ENCODE data around the gene TEX35. TPM values are rescaled to one million over a fixed set of nuclear protein-coding genes. Genes with fewer than 3 reads are reported as not detected.
A peak's percentile ranks its signal among the peaks of the same experiment; 100 is the strongest.

The TEX35 gene
- total RNA-seq, 1 experiment from 2014 or later: not detected

DNA sequence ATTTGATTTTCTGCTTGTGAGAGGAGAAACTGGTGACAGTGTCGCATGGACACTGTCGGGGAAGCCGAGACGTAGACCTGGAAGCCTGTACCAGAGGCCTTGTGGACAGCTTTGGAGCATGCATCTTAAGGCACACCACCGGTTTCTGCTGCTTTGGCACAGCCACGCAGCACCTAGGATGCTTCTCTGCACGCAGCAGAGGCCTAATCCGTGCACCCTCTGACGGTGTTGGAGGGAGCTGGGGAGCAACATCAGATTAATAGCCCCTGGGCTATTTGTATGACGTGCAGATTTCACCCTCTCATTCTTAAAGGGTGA is 30.3 kb downstream of the TEX35 start:
- H3K9me3 ChIP-seq (ENCODE audit: control insufficient read depth in 1 of 2, insufficient read depth in 1 of 2, low read depth in 1 of 2, low read length in 2 of 2): no peaks in the 10 kb centered on the region
- intact Hi-C loops (cut with micrococcal nuclease): loop anchor here (2.0 kb wide), 2 partner anchors 184 to 826 kb away; no protein-coding TSS in a partner anchor
- DNase-seq (ENCODE audit: low read depth, low spot score) (no peak), ATAC-seq (peak; percentile 36)
- peak overlapping the region; percentile 90 for H3K4me2 ChIP-seq (ENCODE audit: low read length)
- H3K79me2 ChIP-seq (ENCODE audit: insufficient read depth, low read length): no peaks in the 10 kb centered on the region
- POLR2A ChIA-PET: interaction anchor here (1.1 to 1.2 kb wide), 2 partner anchors 16 to 460 kb away, joined by 3 read pairs; no protein-coding TSS in a partner anchor
- RAD21 ChIA-PET (ENCODE audit: low non-redundant PET in 1 of 2, low total read pairs in 2 of 2, uncharacterized antibody in 2 of 2, unreplicated experiment in 2 of 2): interaction anchor here (0.7 to 2.3 kb wide), 5 partner anchors 210 to 460 kb away, joined by 3 to 11 read pairs (median 8); no protein-coding TSS in a partner anchor
- no peaks in the 10 kb centered on the region for H3K27me3 ChIP-seq (ENCODE audit: insufficient read depth, low read length)
- peaks cover 12 to 28% of the 10 kb centered on the region in 2 experiments for H3K4me1 ChIP-seq (ENCODE audit: control insufficient read depth in 1 of 2, insufficient read depth in 2 of 2, low read length in 2 of 2)
- TF ChIP-seq ZFX (IDR thresholded peaks at IDR 0.05) (0 out of 2 replicates have a peak, but pooled peaks have one; percentile 1), JUND (IDR thresholded peaks at IDR 0.05) (no peak), RAD21 (IDR thresholded peaks at IDR 0.05; ENCODE audit: low read depth) (no peak)
- H3K9ac ChIP-seq (ENCODE audit: low read length): peak overlapping the region; percentile 69
- H3K36me3 ChIP-seq (ENCODE audit: control insufficient read depth in 1 of 2, insufficient read depth in 2 of 2, low read length in 2 of 2): no peaks in the 10 kb centered on the region
- H3K4me3 ChIP-seq (replicated peaks in 1 of 2; ENCODE audit: low read depth in 1 of 2, low read length in 2 of 2): peak overlapping the region; percentile 61 to 69
- H2AFZ ChIP-seq (ENCODE audit: low read depth, low read length, poor library complexity, severe bottlenecking): peak overlapping the region; percentile 92
- no peaks in the 10 kb centered on the region for H4K20me1 ChIP-seq (ENCODE audit: insufficient read depth)
- peak overlapping the region; percentile 64; the same call in 1 of the 2 replicates for H3K27ac ChIP-seq (ENCODE audit: low read depth, low read length)
- CTCF ChIA-PET: interaction anchor here (0.6 to 2.8 kb wide), 8 partner anchors 9 to 464 kb away, joined by 3 to 26 read pairs (median 3); no protein-coding TSS in a partner anchor
- BruUV-seq (replicated peaks): no TSS peak
- H3K9me2 ChIP-seq (ENCODE audit: insufficient read depth): no peaks in the 10 kb centered on the region

GRCh38 chr1:178544531-178544930 is 31.6 kb downstream of the TEX35 start:
- Histone ChIP-seq H3K27me3 (ENCODE audit: insufficient read depth, low read length) (no peaks in the 10 kb centered on the region), H3K36me3 (ENCODE audit: control insufficient read depth in 1 of 2, insufficient read depth in 2 of 2, low read length in 2 of 2) (no peaks in the 10 kb centered on the region), H3K9me2 (ENCODE audit: insufficient read depth) (no peaks in the 10 kb centered on the region), H3K79me2 (ENCODE audit: insufficient read depth, low read length) (no peaks in the 10 kb centered on the region), H2AFZ (ENCODE audit: low read depth, low read length, poor library complexity, severe bottlenecking) (no peak overlapping the region), H3K4me3 (replicated peaks in 1 of 2; ENCODE audit: low read depth in 1 of 2, low read length in 2 of 2) (no peak overlapping the region), H3K9ac (ENCODE audit: low read length) (no peak overlapping the region), H3K9me3 (ENCODE audit: control insufficient read depth in 1 of 2, insufficient read depth in 1 of 2, low read depth in 1 of 2, low read length in 2 of 2) (no peaks in the 10 kb centered on the region), H3K27ac (ENCODE audit: low read depth, low read length) (no peak overlapping the region), H3K4me2 (ENCODE audit: low read length) (no peak overlapping the region), H4K20me1 (ENCODE audit: insufficient read depth) (no peaks in the 10 kb centered on the region), H3K4me1 (ENCODE audit: control insufficient read depth in 1 of 2, insufficient read depth in 2 of 2, low read length in 2 of 2) (peaks cover 7 to 18% of the 10 kb centered on the region in 2 experiments)
- no peak for ATAC-seq
- CTCF ChIA-PET: interaction anchor here (2.8 kb wide), 1 partner anchor 458 kb away, joined by 26 read pairs; no protein-coding TSS in a partner anchor
- intact Hi-C loops (cut with micrococcal nuclease): no loop called here
- RAD21 ChIA-PET (ENCODE audit: low non-redundant PET in 1 of 2, low total read pairs in 2 of 2, uncharacterized antibody in 2 of 2, unreplicated experiment in 2 of 2): no interaction called here
- no peak for DNase-seq (ENCODE audit: low read depth, low spot score)
- BruUV-seq (replicated peaks): TSS peak; percentile 36
- POLR2A ChIA-PET: no interaction called here
- TF ChIP-seq POLR2A (IDR thresholded peaks at IDR 0.05; ENCODE audit: borderline replicate concordance, extremely low read depth, insufficient read depth, insufficient read length) (no peak), SP1 (IDR thresholded peaks at IDR 0.05; ENCODE audit: low read depth) (no peak), RAD21 (IDR thresholded peaks at IDR 0.05; ENCODE audit: low read depth) (no peak), ATF3 (IDR thresholded peaks at IDR 0.05) (no peak), ZFX (IDR thresholded peaks at IDR 0.05) (no peak), YY1 (IDR thresholded peaks at IDR 0.05; ENCODE audit: extremely low read depth, insufficient replicate concordance, low read depth, low read length) (no peak), ZNF274 (IDR thresholded peaks at IDR 0.05; ENCODE audit: low read depth, low read length) (no peak), SRF (IDR thresholded peaks at IDR 0.05; ENCODE audit: low read depth) (no peak), ELF1 (IDR thresholded peaks at IDR 0.05; ENCODE audit: borderline replicate concordance, low read depth) (no peak), TCF7L2 (IDR thresholded peaks at IDR 0.05; ENCODE audit: borderline replicate concordance, extremely low read depth, insufficient read depth, insufficient read length) (no peak), EZH2 (IDR thresholded peaks at IDR 0.05) (no peak), EGR1 (IDR thresholded peaks at IDR 0.05; ENCODE audit: low read depth) (no peak), SIN3A (IDR thresholded peaks at IDR 0.05; ENCODE audit: low read depth) (no peak)
- TF ChIP-seq, protein P1, sequence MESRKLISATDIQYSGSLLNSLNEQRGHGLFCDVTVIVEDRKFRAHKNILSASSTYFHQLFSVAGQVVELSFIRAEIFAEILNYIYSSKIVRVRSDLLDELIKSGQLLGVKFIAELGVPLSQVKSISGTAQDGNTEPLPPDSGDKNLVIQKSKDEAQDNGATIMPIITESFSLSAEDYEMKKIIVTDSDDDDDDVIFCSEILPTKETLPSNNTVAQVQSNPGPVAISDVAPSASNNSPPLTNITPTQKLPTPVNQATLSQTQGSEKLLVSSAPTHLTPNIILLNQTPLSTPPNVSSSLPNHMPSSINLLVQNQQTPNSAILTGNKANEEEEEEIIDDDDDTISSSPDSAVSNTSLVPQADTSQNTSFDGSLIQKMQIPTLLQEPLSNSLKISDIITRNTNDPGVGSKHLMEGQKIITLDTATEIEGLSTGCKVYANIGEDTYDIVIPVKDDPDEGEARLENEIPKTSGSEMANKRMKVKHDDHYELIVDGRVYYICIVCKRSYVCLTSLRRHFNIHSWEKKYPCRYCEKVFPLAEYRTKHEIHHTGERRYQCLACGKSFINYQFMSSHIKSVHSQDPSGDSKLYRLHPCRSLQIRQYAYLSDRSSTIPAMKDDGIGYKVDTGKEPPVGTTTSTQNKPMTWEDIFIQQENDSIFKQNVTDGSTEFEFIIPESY (IDR thresholded peaks at IDR 0.05; ENCODE audit: extremely low read depth, insufficient replicate concordance, low read length): no peak
- TF ChIP-seq, protein P2, sequence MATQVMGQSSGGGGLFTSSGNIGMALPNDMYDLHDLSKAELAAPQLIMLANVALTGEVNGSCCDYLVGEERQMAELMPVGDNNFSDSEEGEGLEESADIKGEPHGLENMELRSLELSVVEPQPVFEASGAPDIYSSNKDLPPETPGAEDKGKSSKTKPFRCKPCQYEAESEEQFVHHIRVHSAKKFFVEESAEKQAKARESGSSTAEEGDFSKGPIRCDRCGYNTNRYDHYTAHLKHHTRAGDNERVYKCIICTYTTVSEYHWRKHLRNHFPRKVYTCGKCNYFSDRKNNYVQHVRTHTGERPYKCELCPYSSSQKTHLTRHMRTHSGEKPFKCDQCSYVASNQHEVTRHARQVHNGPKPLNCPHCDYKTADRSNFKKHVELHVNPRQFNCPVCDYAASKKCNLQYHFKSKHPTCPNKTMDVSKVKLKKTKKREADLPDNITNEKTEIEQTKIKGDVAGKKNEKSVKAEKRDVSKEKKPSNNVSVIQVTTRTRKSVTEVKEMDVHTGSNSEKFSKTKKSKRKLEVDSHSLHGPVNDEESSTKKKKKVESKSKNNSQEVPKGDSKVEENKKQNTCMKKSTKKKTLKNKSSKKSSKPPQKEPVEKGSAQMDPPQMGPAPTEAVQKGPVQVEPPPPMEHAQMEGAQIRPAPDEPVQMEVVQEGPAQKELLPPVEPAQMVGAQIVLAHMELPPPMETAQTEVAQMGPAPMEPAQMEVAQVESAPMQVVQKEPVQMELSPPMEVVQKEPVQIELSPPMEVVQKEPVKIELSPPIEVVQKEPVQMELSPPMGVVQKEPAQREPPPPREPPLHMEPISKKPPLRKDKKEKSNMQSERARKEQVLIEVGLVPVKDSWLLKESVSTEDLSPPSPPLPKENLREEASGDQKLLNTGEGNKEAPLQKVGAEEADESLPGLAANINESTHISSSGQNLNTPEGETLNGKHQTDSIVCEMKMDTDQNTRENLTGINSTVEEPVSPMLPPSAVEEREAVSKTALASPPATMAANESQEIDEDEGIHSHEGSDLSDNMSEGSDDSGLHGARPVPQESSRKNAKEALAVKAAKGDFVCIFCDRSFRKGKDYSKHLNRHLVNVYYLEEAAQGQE (IDR thresholded peaks at IDR 0.05; ENCODE audit: low read depth): no peak
